Liver (tissue), 9 donors: ENCODE data around the gene CATSPER4. TPM values are rescaled to one million over a fixed set of nuclear protein-coding genes. Genes with fewer than 3 reads are reported as not detected.

Source experiments
- DNase-seq: peaks from one replicate; pipeline ENCODE4 v3.0.0-alpha.2; 2017; ENCODE audit warnings: low spot score
- H3K27ac ChIP-seq, 2 donors: one replicate each; pipeline ENCODE4 v1.7.0; 2013; ENCODE audit warnings: inconsistent platforms in 2 of 2, low read length in 2 of 2, control low read depth in 1 of 2, low read depth in 1 of 2, mild to moderate bottlenecking in 1 of 2
- H3K27me3 ChIP-seq, 4 donors: one replicate each; pipeline versions ENCODE4 v1.6.1 to v1.7.0; 2013; ENCODE audit warnings: low read length in 3 of 4, inconsistent platforms in 1 of 4, mild to moderate bottlenecking in 1 of 4, moderate library complexity in 1 of 4; ENCODE audit not compliant: control insufficient read depth in 4 of 4, insufficient read depth in 4 of 4
- H3K36me3 ChIP-seq, 4 donors: one replicate each; pipeline versions ENCODE4 v1.6.1 to v1.7.0; 2013; ENCODE audit warnings: low read length in 3 of 4, mild to moderate bottlenecking in 3 of 4, low read depth in 1 of 4, moderate library complexity in 1 of 4; ENCODE audit not compliant: control insufficient read depth in 4 of 4, insufficient read depth in 3 of 4
- H3K4me1 ChIP-seq, 4 donors: one replicate each; pipeline versions ENCODE4 v1.6.1 to v1.7.0; 2013; ENCODE audit warnings: low read length in 3 of 4, mild to moderate bottlenecking in 3 of 4, moderate library complexity in 1 of 4; ENCODE audit not compliant: control insufficient read depth in 4 of 4, insufficient read depth in 4 of 4
- H3K4me3 ChIP-seq, 3 donors: one replicate each; pipeline versions ENCODE4 v1.6.1 to v1.7.0; 2013; ENCODE audit warnings: low read length in 3 of 3, control low read depth in 1 of 3, low read depth in 1 of 3, mild to moderate bottlenecking in 1 of 3
- H3K9ac ChIP-seq, 2 donors: one replicate each; pipeline ENCODE4 v1.7.0; 2013; ENCODE audit warnings: low read length in 2 of 2, mild to moderate bottlenecking in 2 of 2, moderate library complexity in 2 of 2, control low read depth in 1 of 2, low read depth in 1 of 2
- H3K9me3 ChIP-seq, 4 donors: one replicate each; pipeline versions ENCODE4 v1.6.1 to v1.7.0; 2013; ENCODE audit warnings: low read length in 3 of 4; ENCODE audit not compliant: control insufficient read depth in 4 of 4
- EGR1 ChIP-seq, 2 donors: IDR thresholded peaks; 2 replicates each; pipeline ENCODE4 v1.6.1; 2016 to 2018; ENCODE audit warnings: antibody characterized with exemption in 2 of 2, low read depth in 2 of 2
- FOXA1 ChIP-seq: IDR thresholded peaks from 2 replicates; pipeline ENCODE4 v1.6.1; 2016; ENCODE audit warnings: antibody characterized with exemption
- FOXA2 ChIP-seq: IDR thresholded peaks from 2 replicates; pipeline ENCODE4 v1.6.1; 2016; ENCODE audit warnings: antibody characterized with exemption
- HNF4A ChIP-seq, 2 donors: conservative IDR thresholded peaks; 2 replicates each; pipeline ENCODE4 v1.6.1; 2016; ENCODE audit warnings: antibody characterized with exemption in 2 of 2, mild to moderate bottlenecking in 2 of 2
- HNF4G ChIP-seq: IDR thresholded peaks from 2 replicates; pipeline ENCODE4 v1.6.1; 2016; ENCODE audit warnings: antibody characterized with exemption
- REST ChIP-seq: IDR thresholded peaks from 2 replicates; pipeline ENCODE4 v1.6.1; 2016; ENCODE audit warnings: antibody characterized with exemption, mild to moderate bottlenecking
- TAF1 ChIP-seq: conservative IDR thresholded peaks from 2 replicates; pipeline ENCODE4 v1.6.1; 2016; ENCODE audit warnings: antibody characterized with exemption, mild to moderate bottlenecking
- WGBS: extraction: QIAGEN DNeasy Blood & Tissue Kit; methylation state at CpG from one replicate; pipeline ENCODE4 v1.1.7; 2013; 5-methylcytosine and 5-hydroxymethylcytosine counted together
- polyA plus RNA-seq, 2 donors: library from polyadenylated mRNA; stranded (reverse) in 1 of 2; unstranded in 1 of 2; fragments of 200-250 nt in 1 of 2; fragments of >200 nt in 1 of 2; fragmentation: Nextera tagmentation in 1 of 2; extraction: Ambion mirVana in 1 of 2; gene quantifications; one replicate each; pipeline versions ENCODE4 v1.2.1 to v1.2.3, GENCODE V29; 2013 to 2015
- total RNA-seq, 2 donors: library from RNA; depleted of rRNA; stranded (reverse); fragments of >200 nt; gene quantifications; one replicate each; pipeline ENCODE4 v1.2.3, GENCODE V29; 2014
- TF ChIP-seq, protein P1 (sequence below): IDR thresholded peaks from 2 replicates; pipeline ENCODE4 v1.6.1; 2016; ENCODE audit warnings: antibody characterized with exemption
- TF ChIP-seq, protein P2 (sequence below): IDR thresholded peaks from 2 replicates; pipeline ENCODE4 v1.6.1; 2016; ENCODE audit warnings: antibody characterized with exemption
- donor health status: healthy.
- donor health status: healthy.
- donor health status: healthy.
- donor health status: healthy.
- donor health status: healthy.

The CATSPER4 gene
- total and polyA plus RNA-seq, 4 donors = not detected

DNA sequence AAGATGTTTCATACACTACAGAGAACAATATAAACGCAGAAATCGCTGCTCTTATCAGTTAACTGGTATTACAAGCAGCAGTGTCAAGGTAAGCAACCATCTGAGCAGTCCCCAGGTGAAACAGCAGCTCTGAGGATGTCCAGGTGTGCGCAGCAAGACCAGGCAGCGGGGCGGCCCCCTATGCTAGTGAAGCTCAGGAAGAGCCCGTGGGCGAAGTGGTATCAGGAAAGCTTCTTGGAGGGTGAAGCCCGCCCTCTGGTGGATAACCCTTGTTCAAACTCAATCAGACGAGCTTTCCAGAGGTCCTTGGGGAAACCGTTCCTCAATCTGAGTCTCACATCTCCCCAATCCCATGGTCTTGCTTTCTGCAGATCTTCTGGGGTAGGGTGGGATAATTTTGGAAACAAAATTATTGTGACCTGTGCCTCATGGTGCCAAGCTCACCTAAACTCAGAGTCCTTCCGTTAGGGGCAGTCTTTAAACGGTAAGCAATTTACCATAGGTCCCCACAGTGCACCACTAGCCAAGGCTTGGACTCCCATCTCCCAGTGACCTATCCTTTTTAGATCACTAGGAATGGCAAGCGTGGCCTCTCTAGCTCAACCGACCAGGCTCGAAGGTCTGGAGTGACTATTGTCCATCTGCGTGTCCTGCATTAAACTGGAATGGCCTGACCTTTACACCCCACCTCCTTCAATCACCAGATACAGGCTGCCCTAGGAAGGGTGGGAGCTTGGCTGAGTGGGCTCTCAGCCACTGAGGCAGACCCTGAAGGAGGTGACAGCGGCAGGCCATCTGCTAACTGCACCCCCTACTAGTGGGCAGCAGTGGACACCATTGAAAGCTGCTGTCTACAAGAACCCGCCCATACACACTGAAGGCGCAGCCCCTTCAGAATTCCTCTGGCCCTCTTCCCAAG, 45.1 kb upstream of the CATSPER4 start (continued):
- TF ChIP-seq, protein P1, sequence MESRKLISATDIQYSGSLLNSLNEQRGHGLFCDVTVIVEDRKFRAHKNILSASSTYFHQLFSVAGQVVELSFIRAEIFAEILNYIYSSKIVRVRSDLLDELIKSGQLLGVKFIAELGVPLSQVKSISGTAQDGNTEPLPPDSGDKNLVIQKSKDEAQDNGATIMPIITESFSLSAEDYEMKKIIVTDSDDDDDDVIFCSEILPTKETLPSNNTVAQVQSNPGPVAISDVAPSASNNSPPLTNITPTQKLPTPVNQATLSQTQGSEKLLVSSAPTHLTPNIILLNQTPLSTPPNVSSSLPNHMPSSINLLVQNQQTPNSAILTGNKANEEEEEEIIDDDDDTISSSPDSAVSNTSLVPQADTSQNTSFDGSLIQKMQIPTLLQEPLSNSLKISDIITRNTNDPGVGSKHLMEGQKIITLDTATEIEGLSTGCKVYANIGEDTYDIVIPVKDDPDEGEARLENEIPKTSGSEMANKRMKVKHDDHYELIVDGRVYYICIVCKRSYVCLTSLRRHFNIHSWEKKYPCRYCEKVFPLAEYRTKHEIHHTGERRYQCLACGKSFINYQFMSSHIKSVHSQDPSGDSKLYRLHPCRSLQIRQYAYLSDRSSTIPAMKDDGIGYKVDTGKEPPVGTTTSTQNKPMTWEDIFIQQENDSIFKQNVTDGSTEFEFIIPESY = no peak
- no peak for TF ChIP-seq HNF4G
- no peak for TF ChIP-seq FOXA2
- no peak for TF ChIP-seq EGR1 (IDR thresholded peaks at IDR 0.05; ENCODE audit: low read depth in 2 of 2)
- TF ChIP-seq TAF1 = no peak

DNA sequence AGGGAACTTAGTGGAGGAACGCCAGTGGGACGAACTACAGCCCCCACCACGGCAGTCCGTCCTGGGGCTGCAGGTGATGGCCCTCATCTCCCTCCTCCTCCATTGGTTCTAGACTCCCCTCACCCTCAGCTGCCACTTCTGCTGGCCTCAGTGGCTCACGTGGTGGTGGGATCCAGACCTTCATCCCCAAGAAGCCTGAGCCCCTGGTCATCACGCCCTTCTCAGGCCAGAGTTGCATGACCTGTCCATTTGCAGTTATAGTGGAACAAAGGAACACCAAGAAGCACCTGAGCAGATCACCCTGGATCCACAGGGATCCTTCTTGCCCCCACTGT, 44.5 kb upstream of the CATSPER4 start:
- no peaks in the 10 kb centered on the region for H3K27me3 ChIP-seq
- DNase-seq = no peak
- WGBS = 43% methylated on average over 6 of the region's 6 CpGs
- no peak overlapping the region for H3K4me3 ChIP-seq
- TF ChIP-seq FOXA1 (no peak), REST (no peak)
- TF ChIP-seq, protein P2, sequence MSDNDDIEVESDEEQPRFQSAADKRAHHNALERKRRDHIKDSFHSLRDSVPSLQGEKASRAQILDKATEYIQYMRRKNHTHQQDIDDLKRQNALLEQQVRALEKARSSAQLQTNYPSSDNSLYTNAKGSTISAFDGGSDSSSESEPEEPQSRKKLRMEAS = no peak
- no peak overlapping the region for H3K9ac ChIP-seq
- no peaks in the 10 kb centered on the region for H3K36me3 ChIP-seq
- H3K27ac ChIP-seq = no peak overlapping the region
- no peaks in the 10 kb centered on the region for H3K4me1 ChIP-seq
- no peaks in the 10 kb centered on the region for H3K9me3 ChIP-seq

DNA sequence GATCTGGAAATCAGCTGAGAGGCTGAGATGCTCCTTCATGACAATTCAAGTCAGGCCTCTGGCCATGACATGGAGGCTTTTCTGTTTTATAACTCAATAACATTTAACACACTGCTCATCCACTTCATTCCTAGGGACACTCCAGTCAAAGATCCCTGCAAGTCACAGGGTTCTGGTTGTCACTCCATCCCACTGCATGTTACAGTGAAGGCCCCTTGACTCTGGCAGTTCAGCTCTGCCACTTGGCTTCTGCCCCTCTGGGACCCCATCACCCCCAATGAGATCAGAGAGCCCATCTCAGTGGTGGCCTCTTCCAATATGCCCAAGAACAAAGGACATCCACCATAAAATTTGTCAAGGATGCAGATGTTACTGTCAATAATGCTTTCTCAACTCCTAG, 41.5 kb upstream of the CATSPER4 start:
- Histone ChIP-seq H3K27ac (no peak overlapping the region), H3K4me3 (no peak overlapping the region), H3K27me3 (no peaks in the 10 kb centered on the region), H3K9ac (no peak overlapping the region), H3K9me3 (no peaks in the 10 kb centered on the region), H3K36me3 (no peaks in the 10 kb centered on the region), H3K4me1 (no peaks in the 10 kb centered on the region)
- no peak for TF ChIP-seq HNF4A (conservative IDR thresholded peaks at IDR 0.05)
- no peak for DNase-seq
